ENCODE measurements around the gene CGB5. TPM values are rescaled to one million over a fixed set of nuclear protein-coding genes. Genes with fewer than 3 reads are reported as not detected.

CGB5 gene
- total and polyA plus RNA-seq, 2 donors (not counting 3 experiments of a cell fraction or from before 2014, with no cell fraction given) = not detected

GRCh38 chr19:49061000-49061399 is 17.4 kb downstream of the CGB5 start:
- Histone ChIP-seq H2AFZ (ENCODE audit: low read depth, low read length) (no peak overlapping the region), H4K20me1 (replicated peaks; ENCODE audit: control insufficient read depth, extremely low read depth, insufficient read depth, low read length) (no peaks in the 10 kb centered on the region), H3K9me3 (replicated peaks; ENCODE audit: control insufficient read depth, insufficient read depth, low read length) (no peaks in the 10 kb centered on the region), H3K36me3 (ENCODE audit: control insufficient read depth in 2 of 2, extremely low read depth in 1 of 2, insufficient read depth in 2 of 2, low read length in 2 of 2) (no peaks in the 10 kb centered on the region), H3K27me3 (ENCODE audit: control insufficient read depth in 2 of 2, insufficient read depth in 2 of 2, low read length in 2 of 2) (peaks cover 16% of the 10 kb centered on the region in 2 experiments), H3K79me2 (ENCODE audit: control insufficient read depth, insufficient read depth, low read length) (no peaks in the 10 kb centered on the region), H3K4me1 (ENCODE audit: control insufficient read depth, extremely low read depth, insufficient read depth, low read length) (peaks cover 11% of the 10 kb centered on the region), H3K27ac (ENCODE audit: insufficient read depth, low read depth, low read length) (no peak overlapping the region), H3K9me1 (replicated peaks; ENCODE audit: control insufficient read depth, extremely low read depth, insufficient read depth, low read length) (no peaks in the 10 kb centered on the region), H3K4me2 (ENCODE audit: insufficient read depth, low read length) (no peak overlapping the region), H3K4me3 (replicated peaks in 1 of 3; ENCODE audit: insufficient read depth in 1 of 3, low read depth in 1 of 3, low read length in 3 of 3) (no peak overlapping the region), H3K9ac (replicated peaks; ENCODE audit: extremely low read depth, insufficient read depth, low read length) (no peak overlapping the region)
- ChIA-PET CTCF (interaction anchor here (0.9 to 1.7 kb wide), 3 partner anchors 42 to 138 kb away, joined by 3 to 4 read pairs (median 3); no protein-coding TSS in a partner anchor), POLR2A (no interaction called here)
- BruUV-seq (replicated peaks) = no TSS peak
- dilution Hi-C loops (cut with MboI; ENCODE audit: extremely low pct_ligation_motif_present, low sequenced_read_pairs) (no loop called here), intact Hi-C loops (cut with micrococcal nuclease) (no loop called here)
- FAIRE-seq (no peak), DNase-seq (ENCODE audit: low read depth, low spot score) (no peak)
- TF ChIP-seq POLR2A (IDR thresholded peaks at IDR 0.05; ENCODE audit: low read depth, low read length) = no peak
- no peak for TF ChIP-seq MAX (IDR thresholded peaks at IDR 0.05; ENCODE audit: insufficient read depth, insufficient read length)
- TF ChIP-seq EZH2 (IDR thresholded peaks at IDR 0.05; ENCODE audit: borderline replicate concordance, low read depth, low read length, severe bottlenecking) = no peak
- no peak for TF ChIP-seq FOS (IDR thresholded peaks at IDR 0.05; ENCODE audit: borderline replicate concordance, insufficient read depth, low read length)
- no peak for TF ChIP-seq POLR2AphosphoS5 (IDR thresholded peaks at IDR 0.05; ENCODE audit: insufficient read depth, low read depth, low read length)
- TF ChIP-seq CTCF (IDR thresholded peaks at IDR 0.05; ENCODE audit: extremely low read depth in 1 of 2, insufficient read depth in 1 of 2, low read depth in 1 of 2, low read length in 2 of 2) = no peak
- TF ChIP-seq GATA2 (IDR thresholded peaks at IDR 0.05; ENCODE audit: insufficient read depth, insufficient read length, low read depth, low read length) = no peak
- no peak for TF ChIP-seq MYC (IDR thresholded peaks at IDR 0.05; ENCODE audit: low read depth, low read length)
- TF ChIP-seq JUN (IDR thresholded peaks at IDR 0.05; ENCODE audit: borderline replicate concordance, insufficient read depth, insufficient read length, low read depth) = no peak
